Mammary epithelial cell (primary cell): ENCODE results near the gene CFAP45.

Experiments
- CTCF ChIP-seq, 2 donors: IDR thresholded peaks in 1 of 2; conservative IDR thresholded peaks in 1 of 2; 2 replicates each; pipeline ENCODE4 v1.5.1; 2011 to 2012; ENCODE audit warnings: inconsistent platforms in 2 of 2, low read length in 2 of 2, mild to moderate bottlenecking in 2 of 2, control low read depth in 1 of 2, low read depth in 1 of 2; ENCODE audit not compliant: insufficient read depth in 1 of 2; ENCODE audit errors: extremely low read depth in 1 of 2
- EZH2 ChIP-seq: IDR thresholded peaks from 2 replicates; pipeline ENCODE4 v1.6.1; 2012; ENCODE audit warnings: low read length, inconsistent platforms, borderline replicate concordance

GRCh38 chr1:159934136-159935039 lies 34.4 kb upstream of the CFAP45 start:
- TF ChIP-seq CTCF (conservative IDR thresholded peaks at IDR 0.05 in 1 of 2, IDR thresholded peaks at IDR 0.05 in 1 of 2; ENCODE audit: extremely low read depth in 1 of 2, insufficient read depth in 1 of 2, low read depth in 1 of 2, low read length in 2 of 2) (no peak), EZH2 (no peak)
